ENCODE data around the gene CPA2.

DNA sequence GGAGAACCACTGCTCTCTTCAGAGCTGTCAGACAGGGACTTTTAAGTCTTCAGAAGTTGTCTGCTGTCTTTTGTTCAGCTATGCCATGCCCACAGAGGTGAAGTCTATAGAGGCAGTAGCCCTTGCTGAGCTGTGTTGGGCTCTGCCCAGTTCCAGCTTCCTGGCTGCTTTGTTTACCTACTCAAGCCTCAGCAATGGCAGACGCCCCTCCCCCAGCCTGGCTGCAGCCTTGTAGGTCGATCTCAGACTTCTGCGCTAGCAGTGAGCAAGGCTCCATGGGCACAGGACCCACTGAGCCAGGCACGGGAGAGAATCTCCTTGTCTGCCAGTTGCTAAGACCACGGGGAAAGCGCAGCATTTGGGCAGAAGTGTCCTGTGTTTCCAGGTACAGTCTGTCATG lies 12.1 kb upstream of the CPA2 start:
- TF ChIP-seq, protein P1, sequence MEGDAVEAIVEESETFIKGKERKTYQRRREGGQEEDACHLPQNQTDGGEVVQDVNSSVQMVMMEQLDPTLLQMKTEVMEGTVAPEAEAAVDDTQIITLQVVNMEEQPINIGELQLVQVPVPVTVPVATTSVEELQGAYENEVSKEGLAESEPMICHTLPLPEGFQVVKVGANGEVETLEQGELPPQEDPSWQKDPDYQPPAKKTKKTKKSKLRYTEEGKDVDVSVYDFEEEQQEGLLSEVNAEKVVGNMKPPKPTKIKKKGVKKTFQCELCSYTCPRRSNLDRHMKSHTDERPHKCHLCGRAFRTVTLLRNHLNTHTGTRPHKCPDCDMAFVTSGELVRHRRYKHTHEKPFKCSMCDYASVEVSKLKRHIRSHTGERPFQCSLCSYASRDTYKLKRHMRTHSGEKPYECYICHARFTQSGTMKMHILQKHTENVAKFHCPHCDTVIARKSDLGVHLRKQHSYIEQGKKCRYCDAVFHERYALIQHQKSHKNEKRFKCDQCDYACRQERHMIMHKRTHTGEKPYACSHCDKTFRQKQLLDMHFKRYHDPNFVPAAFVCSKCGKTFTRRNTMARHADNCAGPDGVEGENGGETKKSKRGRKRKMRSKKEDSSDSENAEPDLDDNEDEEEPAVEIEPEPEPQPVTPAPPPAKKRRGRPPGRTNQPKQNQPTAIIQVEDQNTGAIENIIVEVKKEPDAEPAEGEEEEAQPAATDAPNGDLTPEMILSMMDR (IDR thresholded peaks at IDR 0.05; ENCODE audit: poor library complexity), result no peak
- no peak for TF ChIP-seq EZH2phosphoT487 (IDR thresholded peaks at IDR 0.05; ENCODE audit: low read depth, severe bottlenecking, unreplicated experiment)

All from hepatocyte (in vitro differentiated cells).